ENCODE data around the gene CD8A.

Gene CD8A

DNA sequence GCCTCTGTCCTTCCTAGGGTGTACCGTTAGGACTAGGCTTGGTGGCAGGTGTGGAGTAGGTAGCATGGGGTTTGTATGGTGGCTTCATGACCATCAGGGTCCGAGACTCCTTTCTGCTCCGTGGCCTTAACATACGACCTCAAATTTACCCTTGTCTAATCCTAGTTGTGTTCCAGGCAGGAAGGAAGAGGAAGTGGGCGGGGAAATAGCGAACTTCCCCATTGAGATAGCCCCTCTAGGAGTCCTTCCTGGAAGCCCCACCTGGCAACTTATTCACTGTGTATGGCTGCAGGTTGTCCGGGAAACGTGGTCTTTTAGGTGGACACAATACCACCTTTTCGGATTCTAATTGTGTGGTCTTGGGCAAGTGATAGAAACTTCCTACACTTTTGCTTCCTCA lies 9.3 kb downstream of the CD8A start:
- no peak for FAIRE-seq
- no peak for DNase-seq (ENCODE audit: insufficient read length, low spot score)

DNA sequence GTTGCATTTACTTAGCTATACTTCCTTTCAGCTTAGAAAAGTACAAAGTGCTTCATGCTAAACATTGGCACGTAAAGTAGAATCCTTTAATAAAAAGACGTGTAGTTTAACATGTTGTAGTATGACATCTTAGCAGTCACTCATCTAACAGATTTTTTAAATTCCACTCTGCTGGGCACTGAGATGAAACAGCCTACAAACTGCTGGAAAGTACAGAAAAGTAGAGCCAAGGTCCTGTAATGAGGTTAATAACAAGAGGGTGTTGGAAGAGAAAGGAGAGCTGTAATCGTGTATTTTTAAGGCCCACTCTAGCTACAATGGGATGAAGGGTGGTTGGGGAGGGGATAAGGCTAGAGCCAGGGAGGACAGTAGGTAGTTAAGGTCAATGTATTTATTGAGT lies 10.7 kb downstream of the CD8A start:
- DNase-seq (ENCODE audit: insufficient read length, low spot score) = no peak
- no peak for FAIRE-seq

DNA sequence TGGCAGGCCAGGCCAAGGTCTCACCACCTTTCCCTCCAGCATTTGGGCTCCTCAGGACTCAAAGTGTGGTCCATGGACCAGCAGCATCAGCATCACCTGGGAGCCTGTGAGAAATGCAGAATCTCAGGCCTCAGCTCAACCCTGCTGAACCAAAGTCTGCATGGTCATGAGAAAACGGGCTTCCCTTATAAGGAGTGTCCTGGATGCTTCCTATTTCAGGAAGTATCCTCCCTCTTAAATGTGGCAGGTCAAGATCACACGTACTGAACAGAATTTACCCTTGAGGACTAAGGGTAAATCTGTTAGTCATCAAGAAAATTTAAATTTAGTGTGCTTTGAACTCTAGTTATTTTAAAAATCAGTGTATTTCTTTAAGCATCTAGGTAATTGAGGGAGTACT lies 11.8 kb downstream of the CD8A start:
- no peak for DNase-seq (ENCODE audit: insufficient read length, low spot score)
- no peak for FAIRE-seq

DNA sequence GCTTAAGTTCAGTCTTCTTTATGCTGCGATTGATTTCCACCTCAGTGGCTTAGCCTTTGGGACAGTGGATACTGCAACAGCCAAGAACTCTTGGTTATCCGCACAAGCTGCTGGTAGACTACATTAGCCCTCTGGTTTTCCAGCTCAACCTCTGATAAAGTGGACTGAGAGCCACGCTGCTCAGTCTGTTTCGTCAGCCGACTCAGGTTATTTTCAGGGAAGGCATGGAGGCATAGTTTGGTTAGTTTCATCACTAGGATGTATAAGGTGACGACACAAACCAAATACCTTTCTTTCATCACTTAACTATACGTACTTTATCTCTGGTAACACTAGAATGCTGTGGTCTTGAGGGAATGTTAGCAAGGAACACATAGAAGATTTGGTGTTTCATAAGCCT lies 14.2 kb downstream of the CD8A start:
- no peak for FAIRE-seq
- DNase-seq (ENCODE audit: insufficient read length, low spot score) = no peak

DNA sequence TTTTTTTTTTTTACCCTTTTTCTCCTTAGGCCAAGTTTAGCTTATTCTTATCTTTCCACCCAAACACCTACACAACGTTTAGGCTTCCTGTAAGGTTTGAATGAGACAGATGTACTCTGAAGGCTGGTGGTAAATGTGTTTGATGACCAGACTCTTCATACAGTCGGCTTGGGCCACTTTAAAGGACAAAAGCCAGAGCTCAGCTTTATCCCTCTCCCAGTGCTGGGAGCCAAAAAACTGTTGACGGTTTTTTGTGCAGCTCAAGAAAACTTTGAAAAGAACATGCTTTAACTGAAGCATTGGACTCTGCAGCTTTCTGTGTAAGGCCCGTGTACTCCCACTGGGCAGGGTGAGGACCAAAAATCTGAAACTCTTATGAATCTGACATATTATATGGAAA lies 15.4 kb downstream of the CD8A start:
- DNase-seq (ENCODE audit: insufficient read length, low spot score) (no peak), FAIRE-seq (no peak)

DNA sequence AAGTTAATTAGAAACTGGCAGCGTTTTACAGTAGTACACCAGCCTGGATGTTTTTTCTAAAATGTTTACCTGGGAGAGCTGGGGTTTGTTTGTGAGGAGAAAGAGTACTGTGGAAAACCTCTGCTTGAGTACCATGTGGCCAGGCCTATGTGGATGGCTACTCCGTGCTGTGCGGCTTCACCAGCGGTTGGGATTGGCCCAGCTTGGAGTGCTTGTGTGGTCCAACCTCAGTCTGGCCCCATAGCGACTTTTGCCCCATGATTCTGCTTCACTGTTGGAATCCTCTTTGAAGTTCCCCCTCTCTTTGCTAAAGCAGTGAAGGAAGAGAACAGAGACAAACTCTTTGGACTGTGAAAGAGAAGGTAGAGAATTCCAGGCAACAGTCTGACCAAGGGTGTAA lies 15.9 kb downstream of the CD8A start:
- FAIRE-seq = no peak

DNA sequence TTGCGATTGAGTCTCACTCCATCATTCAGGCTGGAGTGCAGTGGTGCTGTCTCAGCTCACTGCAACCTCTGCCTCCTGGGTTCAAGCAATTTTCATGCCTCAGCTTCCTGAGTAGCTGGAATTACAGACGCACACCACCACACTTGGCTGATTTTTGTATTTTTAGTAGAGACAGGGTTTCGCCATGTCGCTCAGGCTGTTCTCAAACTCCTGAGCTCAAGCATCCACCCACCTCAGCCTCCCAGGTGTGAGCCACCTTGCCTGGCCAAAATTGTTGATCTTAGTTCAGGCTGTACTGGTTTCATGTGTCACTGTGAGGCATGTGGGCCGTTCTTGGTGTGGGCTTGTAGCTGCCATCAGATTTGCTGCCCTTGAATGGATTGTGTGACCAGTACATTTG lies 18.1 kb downstream of the CD8A start:
- DNase-seq (ENCODE audit: insufficient read length, low spot score) (no peak), FAIRE-seq (no peak)

More for the DNA sequence above, 15.9 kb downstream of the CD8A start:
- no peak for DNase-seq (ENCODE audit: insufficient read length, low spot score)

DNA sequence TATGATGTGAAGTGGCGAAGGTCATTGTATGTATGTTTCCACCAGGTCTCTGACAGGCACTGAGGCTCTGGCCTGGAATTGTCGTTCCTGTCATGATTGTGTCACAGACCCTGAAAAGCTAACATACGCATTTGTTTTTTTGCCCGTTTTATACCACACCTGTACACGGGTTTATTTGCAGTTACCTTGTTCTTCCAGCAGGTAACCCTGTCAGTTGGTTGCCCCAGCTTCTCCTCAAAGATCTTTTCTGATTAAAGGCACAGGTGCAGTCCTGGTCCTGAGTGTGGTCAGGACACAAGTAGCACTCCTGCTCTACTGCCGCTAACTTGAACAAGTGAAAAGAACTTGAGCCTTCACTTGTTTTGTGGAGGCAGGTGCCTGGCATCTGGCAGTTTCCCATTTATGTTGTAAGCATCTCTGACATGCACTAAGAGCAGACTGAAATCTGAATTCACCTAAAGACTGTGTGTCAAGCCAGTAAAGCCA lies 19.9 kb downstream of the CD8A start:
- FAIRE-seq = peak; percentile 33

DNA sequence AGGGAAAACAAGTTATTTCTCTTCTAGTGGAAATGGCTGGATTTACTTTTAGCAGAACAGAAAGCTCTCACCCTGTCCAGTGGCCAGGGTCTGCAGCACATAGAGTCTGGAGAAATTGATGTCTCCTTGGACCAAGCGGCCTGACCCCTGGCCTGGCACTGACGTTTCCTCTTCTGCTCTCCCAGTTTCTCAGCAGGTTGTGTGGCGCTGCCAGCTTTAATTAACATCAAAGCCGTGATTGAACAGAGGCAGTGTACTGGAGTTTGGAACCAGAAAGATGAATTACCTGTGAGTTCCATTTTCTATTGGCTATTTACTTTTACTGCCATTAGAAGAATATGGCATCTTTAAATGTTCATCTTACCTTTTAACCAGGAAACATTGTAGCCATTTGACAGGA lies 20.9 kb downstream of the CD8A start:
- FAIRE-seq (no peak), DNase-seq (ENCODE audit: insufficient read length, low spot score) (no peak)

More for the DNA sequence above, 19.9 kb downstream of the CD8A start:
- no peak for DNase-seq (ENCODE audit: insufficient read length, low spot score)

DNA sequence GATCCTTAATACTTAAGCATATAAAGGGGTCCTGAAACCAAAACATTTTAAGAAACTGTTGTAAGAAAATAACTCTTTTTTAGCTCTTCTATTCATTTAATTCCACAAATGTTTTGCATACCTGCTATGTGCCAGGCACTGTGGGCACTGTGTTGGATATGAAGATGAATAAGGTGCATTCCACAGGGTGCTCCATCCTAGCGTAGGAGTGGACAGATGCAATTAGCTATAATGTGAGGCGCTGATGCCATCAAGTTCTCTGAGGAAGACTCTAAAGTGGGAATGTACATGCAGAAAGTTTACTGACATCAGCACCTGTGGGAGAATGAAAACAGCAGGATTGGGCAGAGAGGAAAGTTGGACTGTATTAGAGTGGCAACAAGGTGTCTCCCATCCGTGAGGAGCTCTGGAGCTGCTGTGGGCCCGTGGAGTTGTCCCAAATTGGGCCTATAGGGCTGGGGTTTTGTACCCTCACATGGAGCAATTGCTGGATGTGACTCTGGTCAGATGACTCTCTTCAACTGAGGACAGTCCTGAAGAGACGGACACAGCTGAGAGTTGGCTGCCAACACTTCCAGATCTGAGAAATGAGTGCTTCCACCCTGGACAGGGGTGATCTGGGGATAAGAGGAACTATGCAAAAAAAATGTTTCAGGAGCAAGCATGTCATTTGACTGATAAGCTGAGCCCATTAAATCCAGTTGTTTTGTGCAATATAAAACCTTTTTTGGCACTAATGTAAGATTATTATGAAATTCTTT lies 22.3 kb downstream of the CD8A start:
- no peak for DNase-seq (ENCODE audit: insufficient read length, low spot score)
- no peak for FAIRE-seq

DNA sequence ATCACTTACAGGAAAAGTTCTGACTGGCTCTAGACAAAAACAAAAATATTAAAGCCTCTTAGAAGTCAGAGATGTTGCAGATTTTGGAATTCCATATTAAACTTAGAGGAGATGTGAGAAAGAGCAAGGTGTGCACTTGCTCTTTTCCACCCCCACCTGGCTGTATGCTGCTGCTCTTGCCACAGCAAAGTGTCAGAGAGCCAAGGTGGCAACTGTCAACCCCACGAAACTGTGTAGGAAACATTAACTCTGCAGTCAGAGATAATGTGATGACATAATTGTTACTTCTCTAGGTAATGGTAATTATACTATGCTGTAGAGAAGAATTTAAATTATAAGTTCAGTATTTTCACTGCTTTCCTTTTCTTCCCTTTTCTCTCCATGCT lies 25.4 kb downstream of the CD8A start:
- FAIRE-seq (no peak), DNase-seq (ENCODE audit: insufficient read length, low spot score) (no peak)

DNA sequence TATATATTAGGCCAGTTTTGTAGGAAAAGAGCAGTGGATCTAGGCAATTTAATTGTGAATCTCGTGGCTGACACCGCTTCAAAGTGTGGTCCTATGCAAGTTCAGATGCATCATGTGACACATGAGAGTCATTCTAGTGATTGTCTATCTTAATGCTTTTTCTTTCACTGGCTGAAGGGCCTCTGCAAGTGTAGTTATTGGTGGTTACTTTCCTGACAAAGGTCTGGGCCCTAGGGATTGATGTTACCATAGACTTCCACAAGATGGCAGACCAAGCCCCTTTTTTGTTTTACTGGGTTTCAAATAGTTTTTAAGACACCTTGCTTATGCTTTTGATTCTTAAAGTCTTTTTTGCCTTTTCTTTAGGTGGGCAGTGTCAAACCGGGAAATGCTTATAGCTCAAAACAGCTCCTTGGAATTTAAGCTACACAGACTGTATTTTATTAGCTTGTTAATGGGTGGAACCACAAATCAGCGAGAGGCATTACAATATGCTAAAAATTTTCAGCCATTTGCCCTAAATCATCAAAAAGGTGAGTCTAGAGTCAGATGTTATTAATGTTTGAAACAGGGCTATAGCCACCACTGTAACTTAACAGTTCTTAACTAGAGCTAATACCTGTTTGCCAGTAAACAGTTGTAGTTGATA lies 25.9 kb downstream of the CD8A start:
- FAIRE-seq (no peak), DNase-seq (ENCODE audit: insufficient read length, low spot score) (peak; percentile 61)

DNA sequence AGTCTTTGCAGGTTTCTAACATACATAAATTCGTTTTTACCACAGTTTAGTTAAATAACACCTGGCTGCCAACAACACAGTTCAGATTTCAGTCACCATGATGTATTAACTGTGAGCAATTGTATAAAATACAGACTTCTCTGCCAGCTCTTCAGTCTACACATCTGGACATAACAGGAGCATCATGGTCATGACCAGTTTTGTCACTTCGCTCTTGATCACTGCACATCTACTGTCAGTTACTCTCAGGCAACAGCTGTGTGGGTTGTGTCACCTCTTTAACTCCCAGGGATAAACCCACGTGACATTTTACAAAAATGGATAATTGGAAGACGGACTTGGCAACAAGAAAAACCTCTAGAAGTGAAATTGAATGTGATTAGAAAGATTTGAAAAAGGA lies 30.3 kb downstream of the CD8A start:
- no peak for DNase-seq (ENCODE audit: insufficient read length, low spot score)
- FAIRE-seq = peak; percentile 33

DNA sequence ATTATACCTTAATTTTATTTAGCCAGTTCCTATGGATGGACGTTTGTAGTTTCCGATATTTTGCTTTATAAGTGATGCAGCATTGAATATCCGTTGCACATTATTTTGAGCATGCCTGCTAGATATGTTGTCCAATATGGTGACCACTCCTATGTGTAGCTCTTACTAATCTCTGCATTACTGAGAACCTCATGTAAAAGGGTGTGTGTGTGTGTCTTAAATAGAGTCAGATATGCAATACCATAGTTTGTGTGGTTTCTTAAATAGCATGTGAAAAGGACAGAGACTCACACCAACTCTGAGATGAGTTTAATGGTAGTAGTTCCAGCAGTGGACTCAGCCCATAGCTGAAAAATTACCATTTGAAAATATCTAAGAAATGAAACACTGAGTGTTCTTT lies 32.3 kb downstream of the CD8A start:
- no peak for FAIRE-seq

DNA sequence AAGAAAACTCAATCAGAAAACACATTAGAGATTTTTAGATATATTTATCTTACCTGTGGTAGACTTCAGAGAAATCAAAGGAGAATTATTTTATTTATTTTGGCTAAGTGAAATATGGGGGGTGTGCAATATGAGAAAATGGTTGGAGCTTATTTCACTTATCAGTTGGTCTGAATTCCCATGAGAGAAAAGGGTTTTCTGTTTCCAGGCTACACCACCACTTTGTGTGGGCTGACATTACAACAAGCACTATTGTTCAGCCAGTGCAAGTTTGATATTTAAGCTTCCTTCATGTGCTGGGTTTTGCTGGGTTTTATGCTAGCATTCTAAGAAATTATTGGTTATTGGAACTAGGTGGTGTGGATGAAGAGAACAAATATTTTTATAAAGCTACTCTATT lies 37.1 kb downstream of the CD8A start:
- DNase-seq (ENCODE audit: insufficient read length, low spot score) = no peak

More for the DNA sequence above, 32.3 kb downstream of the CD8A start:
- no peak for DNase-seq (ENCODE audit: insufficient read length, low spot score)

DNA sequence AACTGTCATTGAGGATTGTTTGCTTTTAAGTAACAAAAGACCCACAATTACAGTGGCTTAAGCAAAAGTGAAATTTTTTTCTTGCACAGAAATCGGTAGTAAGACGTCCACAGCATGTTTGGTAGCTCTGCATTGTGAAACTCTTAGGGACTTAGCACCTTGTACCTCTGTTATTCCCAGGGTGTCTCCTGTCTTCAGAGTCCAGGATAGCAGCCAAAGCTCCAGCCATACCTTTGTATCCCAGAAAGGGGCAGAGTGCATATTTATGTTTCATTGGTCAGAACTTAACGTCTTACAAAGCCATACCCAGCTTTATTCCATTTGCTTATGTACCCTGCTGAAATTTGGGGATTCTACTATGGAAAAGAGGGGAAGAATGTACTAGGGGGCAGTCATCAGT lies 37.8 kb downstream of the CD8A start:
- no peak for FAIRE-seq
- DNase-seq (ENCODE audit: insufficient read length, low spot score) = no peak

More for the DNA sequence above, 37.1 kb downstream of the CD8A start:
- peak; percentile 28 for FAIRE-seq

DNA sequence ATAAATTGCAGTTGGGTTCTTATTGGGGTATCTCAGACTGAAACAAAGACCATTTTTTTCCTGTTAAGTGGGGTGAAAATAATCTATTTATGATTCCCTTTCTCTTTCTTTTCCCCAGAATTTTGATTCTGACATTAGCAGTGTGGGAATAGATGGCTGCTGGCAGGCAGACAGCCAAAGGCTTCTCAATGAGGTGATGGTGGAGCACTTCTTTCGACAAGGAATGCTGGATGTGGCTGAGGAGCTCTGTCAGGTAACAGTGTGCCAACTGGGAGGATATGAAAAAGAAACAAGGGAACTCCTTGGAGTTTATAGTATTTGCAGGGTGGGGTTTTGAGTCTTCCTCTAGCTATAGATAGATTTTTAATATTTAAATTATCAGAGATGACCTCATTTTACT lies 38.9 kb downstream of the CD8A start:
- no peak for DNase-seq (ENCODE audit: insufficient read length, low spot score)
- FAIRE-seq = no peak

DNA sequence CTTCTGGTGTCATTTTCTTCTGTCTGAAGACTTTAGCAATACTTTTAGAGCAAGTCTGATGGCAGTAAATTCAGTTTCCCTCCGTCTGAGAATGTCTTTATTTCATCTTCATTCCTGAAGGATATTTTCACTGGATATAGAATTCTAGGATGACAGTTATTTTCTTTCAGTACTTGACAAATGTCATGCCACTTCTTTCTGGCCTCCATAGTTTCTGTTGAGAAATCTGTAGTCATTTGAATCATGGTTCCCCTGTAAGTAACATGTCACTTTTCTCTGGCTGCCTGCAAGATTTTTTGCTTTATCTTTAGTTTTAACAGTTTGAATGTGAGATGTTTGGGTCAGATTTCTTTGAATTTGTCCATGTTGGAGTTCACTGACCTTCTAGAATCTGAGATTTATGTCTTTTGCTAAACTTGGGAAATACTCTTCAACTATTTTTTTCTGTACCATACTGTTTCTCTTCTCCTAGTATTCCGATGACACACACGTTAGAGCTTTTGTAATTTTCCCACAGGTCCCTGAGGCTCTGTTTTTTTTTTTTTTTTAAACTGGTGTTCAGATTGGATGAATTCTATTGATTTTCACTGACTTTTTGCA lies 40.4 kb downstream of the CD8A start:
- FAIRE-seq (no peak), DNase-seq (ENCODE audit: insufficient read length, low spot score) (no peak)

DNA sequence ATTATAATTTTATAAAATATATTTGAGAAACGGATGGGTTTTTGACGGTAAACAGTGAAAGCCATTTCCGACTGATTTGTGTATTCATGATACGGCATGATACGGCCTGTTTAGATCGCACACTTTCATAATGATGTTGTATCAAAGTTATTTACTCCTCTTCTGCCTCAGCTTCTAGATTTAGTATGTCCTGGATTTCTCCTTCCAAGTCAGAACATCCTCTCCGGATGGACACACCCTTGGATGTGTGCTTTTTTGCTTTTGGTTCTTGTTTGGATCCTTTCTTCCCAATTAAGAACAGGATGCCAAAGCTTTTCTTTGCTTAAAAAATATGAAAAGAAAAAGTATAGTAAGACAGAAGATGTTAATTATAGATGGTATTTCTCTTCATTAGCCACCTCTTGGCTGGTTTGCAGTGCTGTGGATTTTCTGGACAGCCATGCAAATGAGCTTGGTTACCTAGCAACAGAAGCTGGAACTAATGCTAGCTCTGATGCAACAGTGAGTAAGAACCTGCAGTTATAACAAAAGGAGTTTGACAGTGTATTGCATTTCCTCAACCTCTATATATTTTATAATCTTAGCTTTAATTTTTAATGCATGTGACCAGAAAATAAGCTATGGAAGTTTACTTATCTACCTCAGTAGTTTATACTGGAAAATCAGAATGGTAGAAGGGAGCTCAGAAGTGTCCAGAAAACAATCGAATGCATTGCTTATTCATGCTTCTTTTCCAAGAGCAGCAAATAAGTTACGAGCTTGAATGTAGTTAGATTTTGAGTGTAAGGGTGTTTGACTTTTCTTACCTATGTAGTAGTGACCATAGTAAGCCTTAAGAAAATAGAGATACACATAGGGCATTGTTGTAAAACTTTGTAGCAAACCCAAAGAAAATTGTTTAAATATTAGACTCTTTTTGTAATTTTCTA lies 42.7 kb downstream of the CD8A start:
- FAIRE-seq = peak; percentile 16
- DNase-seq (ENCODE audit: insufficient read length, low spot score) = no peak

DNA sequence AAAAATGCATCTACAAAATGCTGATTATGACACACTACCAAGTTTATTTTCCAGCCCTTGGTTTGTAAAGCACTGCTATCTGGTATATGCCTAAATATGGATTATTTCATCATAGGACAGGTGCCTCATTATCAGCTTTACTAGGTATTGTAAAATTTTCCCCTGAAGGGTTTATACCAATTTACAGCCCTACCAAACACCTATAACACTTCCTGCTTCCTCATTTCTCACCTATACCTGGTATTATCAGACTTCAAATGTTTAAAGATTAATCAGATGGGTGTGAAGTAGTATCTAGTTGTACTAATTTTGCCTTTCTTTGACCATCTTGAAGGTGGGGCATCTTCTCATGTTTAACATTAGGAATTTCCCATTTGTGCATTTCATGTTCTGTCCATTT lies 43.8 kb downstream of the CD8A start:
- DNase-seq (ENCODE audit: insufficient read length, low spot score) (no peak), FAIRE-seq (no peak)

DNA sequence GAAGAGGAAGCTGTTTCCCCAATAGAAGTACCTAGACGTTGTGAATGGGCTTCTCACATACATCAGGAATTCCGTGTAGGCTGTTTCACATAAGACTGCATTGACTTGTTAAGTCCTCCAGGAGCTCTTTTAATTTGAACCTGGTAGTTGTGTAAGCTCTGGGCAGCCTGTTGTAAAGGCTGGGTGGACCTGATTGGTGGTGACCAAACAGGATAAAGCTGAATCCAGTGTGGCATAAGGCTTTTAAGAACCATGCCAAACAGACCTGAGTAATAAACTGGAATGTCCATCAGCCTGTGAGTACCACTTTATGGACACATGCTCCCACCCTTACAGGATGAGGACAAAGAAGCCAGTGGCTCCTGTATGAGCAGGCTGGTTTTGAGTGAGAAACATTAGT lies 46.6 kb downstream of the CD8A start:
- DNase-seq (ENCODE audit: insufficient read length, low spot score) = no peak
- FAIRE-seq = no peak

Measured in HTR-8/SVneo (cell line).